Fibroblast of lung (primary cell): Measurements from ENCODE around the gene PSMG3.

ENCODE experiments used
- EZH2 ChIP-seq: IDR thresholded peaks from 2 replicates; pipeline ENCODE4 v1.5.1; 2012; ENCODE audit warnings: low read length, control low read depth, mild to moderate bottlenecking; ENCODE audit errors: missing control alignments
- TF ChIP-seq, protein P1 (sequence below), 2 donors: IDR thresholded peaks in 1 of 2; conservative IDR thresholded peaks in 1 of 2; 1 replicate in 1 of 2; 2 replicates in 1 of 2; pipeline ENCODE4 v1.5.1; 2011 to 2012; ENCODE audit warnings: low read length in 2 of 2, control low read depth in 1 of 2, inconsistent platforms in 1 of 2, low read depth in 1 of 2, mild to moderate bottlenecking in 1 of 2

DNA sequence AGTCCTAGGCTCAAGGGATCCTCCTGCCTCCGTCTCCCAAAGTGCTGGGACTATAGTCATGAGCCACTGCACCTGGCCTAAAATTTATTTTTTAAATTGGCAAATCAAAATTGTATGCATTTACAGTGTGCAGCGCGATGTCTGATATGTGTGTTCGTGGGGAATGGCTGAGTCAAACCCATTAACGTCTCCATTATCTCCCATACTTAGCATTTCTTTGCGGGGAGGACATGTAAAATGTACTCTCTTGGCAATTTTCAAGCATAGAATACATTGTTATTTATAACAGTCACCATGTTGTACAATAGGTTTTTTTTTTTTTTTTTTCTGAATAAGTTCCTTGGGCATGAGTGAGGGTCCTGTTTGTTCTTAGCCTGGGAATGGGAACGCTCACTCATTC, 17.6 kb downstream of the PSMG3 start:
- TF ChIP-seq EZH2 = no peak
- TF ChIP-seq, protein P1, sequence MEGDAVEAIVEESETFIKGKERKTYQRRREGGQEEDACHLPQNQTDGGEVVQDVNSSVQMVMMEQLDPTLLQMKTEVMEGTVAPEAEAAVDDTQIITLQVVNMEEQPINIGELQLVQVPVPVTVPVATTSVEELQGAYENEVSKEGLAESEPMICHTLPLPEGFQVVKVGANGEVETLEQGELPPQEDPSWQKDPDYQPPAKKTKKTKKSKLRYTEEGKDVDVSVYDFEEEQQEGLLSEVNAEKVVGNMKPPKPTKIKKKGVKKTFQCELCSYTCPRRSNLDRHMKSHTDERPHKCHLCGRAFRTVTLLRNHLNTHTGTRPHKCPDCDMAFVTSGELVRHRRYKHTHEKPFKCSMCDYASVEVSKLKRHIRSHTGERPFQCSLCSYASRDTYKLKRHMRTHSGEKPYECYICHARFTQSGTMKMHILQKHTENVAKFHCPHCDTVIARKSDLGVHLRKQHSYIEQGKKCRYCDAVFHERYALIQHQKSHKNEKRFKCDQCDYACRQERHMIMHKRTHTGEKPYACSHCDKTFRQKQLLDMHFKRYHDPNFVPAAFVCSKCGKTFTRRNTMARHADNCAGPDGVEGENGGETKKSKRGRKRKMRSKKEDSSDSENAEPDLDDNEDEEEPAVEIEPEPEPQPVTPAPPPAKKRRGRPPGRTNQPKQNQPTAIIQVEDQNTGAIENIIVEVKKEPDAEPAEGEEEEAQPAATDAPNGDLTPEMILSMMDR (conservative IDR thresholded peaks at IDR 0.05 in 1 of 2, IDR thresholded peaks at IDR 0.05 in 1 of 2; ENCODE audit: low read depth in 1 of 2, low read length in 2 of 2) = no peak
